ENCODE measurements around the gene MOBP.
"Not testable (repeated sequence)": the region's sequence is repeated elsewhere in the genome, so short reads cannot be mapped to it uniquely, and the experiment has no call there.

The MOBP gene

DNA sequence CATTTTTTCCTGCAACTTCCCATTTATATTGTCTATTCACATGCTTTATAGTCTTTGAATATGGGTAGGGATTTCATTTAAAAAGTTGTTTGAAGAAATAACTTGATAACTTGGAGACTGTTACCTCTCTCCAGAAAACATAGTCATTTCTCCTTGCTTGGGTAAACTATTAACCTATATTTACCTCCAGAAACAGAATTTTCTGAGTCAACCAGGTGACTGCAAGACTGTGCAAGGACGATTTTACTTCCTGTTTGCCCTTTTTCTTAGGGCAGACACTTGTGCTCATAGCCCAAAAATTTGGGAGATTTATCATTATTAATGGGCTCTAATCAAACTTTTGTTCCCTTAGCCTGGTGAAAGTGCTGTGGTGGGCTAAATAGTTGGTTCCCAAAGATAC lies 14.3 kb upstream of the MOBP start:
- DNase-seq: no peak

DNA sequence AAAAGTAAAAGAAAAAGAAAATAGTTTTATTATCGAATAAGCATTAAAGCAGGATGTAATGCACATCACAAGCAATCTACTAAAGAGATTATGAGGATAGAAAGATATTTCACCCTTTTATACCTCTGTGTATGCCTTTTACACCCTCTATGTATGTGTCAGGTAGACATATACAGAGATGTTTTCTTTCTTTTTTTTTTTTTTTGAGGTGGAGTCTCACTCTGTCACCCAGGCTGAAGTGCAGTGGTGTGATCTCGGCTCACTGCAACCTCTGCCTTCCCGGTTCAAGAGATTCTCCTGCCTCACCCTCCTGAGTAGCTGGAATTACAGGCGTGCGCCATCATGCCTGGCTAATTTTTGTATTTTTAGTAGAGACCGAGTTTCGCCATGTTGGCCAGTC lies 13.6 kb upstream of the MOBP start:
- DNase-seq: not testable (repeated sequence)

DNA sequence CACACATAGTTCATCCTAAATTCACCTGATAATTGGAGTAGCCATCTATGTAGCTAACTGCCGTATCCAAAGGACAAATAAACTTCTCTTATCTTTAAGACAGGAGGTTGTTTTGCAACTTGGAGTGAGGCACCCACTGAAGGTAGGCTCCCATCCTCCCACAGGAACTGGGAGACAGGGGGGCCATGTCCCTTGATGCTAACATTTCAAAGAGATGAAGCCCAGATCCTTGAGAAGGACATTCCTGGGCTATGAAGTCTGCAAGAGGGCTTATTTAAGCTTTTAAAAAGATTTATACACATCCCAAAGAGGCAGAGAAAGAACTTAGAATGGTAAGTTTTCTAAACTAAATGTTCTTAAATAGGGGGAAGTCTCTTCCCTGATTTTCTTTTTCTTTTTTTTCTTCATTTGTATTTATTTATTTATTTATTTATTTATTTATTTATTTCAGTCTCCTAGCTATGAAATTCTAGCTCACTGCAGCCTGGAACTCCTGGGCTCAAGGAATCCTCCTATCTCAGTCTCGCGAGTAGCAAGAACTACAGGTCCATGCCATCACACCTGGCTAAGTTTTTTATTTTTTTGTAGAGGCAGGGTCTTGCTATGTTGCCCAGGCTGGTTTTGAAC lies 12.8 kb upstream of the MOBP start:
- DNase-seq: no peak

DNA sequence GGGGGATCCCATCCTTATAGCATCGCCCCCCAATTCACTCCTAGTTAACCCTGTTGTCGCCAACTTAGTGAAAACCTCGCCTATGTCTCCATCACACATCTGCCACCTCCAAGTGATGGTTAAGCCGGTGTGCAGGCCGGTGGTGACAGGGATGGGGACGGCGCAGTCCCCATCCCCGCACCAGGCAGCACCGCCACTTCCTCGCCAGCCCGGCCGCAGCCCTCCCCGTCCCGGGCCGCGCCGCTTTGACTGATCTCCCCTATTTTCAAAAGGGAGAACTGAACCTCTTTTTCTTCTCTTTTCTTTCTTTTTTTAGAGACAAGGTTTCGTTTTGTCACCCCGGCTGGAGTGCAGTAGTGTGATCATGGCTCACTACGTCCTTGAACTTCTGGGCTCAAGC lies 11.3 kb upstream of the MOBP start:
- DNase-seq: no peak

DNA sequence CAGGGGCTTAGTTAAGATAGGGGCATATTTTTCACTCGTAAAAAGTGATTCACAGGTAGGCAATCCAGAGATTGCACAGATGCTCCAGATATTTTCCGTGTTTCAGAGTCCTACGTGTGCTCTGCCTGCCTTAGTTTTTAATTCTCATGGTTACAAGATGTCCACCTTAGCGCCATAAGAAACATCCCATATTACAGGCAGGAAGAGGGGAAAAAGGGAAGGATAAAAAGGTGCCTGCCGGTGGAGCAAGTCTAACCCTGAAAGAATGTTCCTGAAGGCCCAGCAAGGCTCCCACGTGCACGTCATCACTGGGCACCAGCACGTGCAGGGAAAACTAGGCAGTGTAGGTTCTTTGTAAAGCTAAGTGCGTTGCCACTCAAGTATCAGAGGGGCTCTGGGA lies 10.1 kb upstream of the MOBP start:
- DNase-seq: no peak

DNA sequence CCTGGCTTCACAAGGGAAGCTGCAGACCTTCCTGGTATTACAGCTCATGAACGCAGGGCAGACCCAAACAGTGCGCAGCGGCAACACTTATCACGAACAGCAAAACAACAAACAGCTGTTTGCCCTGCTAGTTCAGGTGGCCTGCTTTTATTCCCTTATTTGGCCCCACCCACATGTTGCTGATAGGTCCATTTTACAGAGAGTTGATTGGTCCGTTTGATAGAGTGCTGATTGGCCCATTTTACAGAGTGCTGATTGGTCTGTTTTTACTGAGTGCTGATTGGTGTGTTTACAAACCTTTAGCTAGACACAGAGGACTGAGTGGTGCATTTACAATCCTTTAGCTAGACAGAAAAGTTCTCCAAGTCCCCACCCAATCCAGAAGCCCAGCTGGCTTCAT lies 8.9 kb upstream of the MOBP start:
- not testable (repeated sequence) for DNase-seq

DNA sequence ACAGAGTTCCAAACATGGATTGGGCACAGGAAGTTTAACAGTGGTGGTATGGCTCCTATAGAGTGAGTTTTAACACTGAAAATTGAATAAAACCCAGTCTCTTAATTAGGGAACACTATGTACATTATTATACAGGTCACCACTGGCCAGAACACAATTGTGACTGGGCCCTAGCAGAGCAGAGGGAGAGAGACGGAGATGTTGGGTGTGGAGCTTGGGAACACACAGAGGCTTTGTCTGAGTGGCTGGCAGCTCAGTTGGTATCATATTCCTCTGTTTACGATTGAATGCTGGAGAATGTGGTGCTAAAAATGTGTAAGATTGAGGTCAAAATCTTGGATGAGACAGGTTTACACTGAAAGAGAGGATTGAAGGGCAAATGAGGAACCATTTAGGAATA lies 6.8 kb upstream of the MOBP start:
- DNase-seq: no peak

DNA sequence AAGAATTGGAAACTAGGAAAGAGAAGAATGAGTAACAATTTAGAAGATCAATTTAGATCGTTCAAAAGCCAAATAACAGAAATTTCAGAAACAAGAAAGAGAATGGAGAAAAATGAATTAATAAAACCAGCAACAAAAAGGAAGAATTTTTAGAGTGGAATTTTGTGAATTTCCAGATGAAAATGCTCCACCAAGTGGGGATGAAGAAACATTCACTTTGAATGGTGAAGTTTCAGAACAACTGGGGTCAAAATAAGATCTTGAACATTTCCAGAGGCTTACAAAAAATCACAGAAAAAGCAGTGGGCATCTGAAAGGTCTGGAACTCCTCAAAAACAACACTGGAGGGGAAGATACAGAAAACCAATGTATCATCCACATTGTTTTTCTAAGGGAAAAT lies 4.2 kb upstream of the MOBP start:
- DNase-seq: no peak

DNA sequence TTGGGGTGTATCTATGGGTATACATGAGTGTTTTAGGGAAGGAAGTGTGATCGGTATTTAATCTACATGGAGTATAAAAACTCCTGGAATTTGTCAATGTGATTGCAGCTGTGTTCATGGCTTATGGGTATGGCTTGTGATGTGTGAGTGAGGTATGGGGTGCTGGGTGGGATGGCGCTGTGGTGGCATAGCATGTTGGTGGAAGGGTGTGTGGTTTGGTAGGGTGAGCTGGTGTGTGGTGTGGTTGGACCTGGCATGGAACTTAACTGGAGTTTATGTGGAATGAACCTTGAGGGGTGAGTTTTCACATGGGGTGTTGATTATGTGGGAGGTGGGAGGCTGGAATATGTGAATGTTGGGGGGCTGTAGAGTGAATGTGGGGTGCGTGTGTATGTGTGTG lies 492 bp upstream of the MOBP start:
- no peak for DNase-seq

DNA sequence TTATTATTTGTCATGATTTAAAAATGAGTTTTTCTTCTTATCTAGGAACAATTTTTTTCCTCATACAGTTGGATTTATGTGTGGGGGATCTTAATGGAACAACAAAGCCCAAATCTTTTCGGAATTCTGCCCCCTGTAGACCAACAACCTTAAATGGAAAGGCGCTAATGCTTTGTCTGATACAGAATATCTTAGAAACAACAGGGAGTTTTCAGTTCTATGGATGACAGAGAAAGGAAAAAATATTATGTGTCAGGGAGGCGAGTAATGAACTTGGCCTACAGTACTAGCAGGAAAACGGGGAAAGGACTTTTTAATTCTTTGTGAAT lies 592 bp downstream of the MOBP start:
- no peak for DNase-seq

DNA sequence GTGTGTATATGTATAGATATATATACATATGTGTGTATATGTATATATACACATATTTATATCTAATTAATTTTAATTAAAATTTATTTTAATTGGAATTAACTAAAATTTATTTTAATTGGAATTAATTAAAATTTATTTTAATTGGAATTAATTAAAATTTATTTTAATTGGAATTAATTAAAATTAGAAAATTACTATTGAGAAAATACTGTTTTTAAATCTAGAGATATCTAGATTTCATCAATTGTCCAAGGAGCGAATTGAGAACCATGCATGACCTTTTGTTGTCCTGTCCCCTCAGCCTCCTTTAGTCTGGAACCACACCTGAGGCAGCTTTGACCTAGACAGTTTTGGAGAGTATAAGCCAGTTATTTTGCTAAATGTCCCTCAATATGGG lies 1.8 kb downstream of the MOBP start:
- DNase-seq: no peak

DNA sequence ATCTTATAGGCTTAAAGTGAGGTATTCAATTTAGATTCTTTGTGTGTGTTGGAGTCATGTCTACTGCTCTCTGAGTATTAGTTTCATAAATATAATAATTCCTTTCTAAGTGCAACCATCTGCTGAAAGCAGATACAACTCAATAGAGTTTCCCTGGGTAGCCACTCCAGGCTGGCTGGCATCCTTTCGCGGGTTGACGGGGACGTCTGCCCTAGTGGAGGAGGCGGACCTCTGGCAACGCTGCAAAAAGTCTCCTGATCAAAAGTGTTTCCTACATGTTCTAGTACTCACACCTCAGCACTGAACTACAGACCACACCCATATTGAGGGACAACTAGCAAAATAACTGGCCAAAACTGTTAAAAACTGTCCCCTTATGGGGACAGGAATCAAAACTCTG lies 2.5 kb downstream of the MOBP start:
- no peak for DNase-seq

DNA sequence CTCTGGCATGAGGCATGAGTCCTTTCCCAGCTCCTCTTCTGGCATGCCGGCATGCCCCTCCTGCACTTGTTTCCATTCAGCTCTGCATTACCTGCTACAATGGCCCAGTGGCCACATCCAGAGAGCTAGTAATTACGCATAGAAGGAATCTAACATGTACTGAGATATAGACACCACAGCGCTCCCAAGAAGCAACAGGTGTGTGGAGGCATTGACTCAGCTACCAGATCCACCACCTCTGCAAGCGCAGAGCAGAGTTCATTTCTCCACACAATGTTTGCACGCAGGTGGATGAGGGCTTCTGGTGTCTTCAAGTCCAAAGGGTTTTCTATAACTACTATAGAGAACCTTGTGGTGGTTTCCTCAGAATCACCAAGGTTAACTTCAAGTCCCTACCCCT lies 4.2 kb downstream of the MOBP start:
- DNase-seq: no peak

DNA sequence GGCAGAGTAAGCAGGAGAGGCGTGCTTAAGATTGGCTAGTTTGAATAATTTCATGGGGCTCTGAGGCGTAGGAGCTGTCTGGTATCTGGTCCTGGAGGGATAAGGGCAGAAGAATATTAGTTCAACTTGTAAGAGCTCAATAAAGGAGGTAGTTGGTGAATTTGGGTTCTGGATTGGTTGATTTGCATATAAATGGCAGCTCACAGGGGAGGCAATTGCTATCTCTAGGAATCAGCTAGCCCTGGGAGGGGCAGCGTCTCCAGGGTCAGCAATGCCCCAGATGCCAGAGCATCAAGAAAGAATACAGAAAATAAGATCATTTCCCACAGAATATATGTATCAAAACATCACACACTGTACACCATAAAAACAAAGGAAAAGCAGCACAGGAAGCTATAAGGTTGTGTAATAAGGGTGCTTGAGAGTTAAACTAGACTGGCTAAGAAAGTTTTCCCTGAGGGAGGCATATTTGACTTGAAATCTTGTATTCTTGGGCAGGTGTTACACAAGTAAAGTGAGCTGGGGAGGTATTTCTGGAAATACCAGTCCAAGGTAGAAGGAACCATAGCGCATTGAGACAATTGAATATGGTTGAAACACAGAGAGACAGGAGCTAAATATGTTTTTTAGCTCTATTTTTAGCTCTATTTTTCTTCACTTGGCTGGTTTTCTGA lies 6.1 kb downstream of the MOBP start:
- no peak for DNase-seq

DNA sequence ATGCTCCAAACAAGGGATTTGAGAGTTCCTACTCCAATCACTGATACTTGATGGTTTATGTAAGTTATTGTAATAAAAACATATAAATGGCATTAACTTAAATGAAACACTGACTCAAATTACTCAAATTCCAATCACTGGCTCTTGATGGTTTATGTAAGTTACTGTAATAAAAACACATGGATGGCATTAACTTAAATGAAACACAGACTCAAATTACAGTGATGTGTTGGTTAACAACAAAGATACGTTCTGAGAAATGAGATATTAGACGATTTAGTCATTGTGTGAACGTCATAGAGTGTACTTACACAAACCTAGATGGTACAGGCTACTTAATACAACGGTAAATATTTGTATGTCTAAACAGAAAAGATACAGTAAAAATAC lies 6.6 kb downstream of the MOBP start:
- no peak for DNase-seq

DNA sequence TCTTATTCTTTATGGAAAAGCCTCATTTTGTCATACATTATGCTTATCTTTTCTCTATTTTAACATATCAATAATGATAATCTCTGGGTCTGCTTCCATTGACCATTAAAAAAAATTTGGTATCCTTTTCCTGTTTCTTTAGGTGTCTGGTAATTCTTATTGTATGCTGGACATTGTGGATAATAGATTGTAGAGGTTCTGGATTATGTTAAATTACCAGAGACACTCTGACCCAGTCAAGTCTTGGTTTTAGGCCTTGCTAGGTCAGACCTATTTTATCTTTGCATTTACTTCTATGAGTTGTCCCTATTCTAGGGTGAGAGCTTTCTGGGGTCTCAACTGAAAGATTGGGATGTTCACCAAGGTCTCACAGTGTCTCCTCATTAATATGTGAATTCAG lies 9.3 kb downstream of the MOBP start:
- no peak for DNase-seq

DNA sequence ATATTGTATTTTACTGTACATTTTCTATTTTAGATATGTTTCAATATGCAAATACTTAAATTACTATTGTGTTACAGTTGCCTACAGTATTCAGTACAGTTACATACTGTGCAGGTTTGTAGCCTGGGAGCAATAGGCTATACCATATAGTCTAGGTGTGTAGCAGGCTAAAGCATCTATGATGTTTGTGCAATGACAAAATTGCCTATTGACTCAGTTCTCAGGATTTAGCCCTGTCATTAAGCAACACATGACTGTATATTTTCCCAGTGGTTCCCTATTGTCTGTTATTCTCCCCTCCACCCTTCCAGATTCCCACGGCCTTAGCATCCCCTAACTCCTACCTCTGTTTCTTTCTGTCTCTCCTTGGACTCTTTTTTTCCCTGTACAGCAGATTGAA lies 10.7 kb downstream of the MOBP start:
- no peak for DNase-seq

DNA sequence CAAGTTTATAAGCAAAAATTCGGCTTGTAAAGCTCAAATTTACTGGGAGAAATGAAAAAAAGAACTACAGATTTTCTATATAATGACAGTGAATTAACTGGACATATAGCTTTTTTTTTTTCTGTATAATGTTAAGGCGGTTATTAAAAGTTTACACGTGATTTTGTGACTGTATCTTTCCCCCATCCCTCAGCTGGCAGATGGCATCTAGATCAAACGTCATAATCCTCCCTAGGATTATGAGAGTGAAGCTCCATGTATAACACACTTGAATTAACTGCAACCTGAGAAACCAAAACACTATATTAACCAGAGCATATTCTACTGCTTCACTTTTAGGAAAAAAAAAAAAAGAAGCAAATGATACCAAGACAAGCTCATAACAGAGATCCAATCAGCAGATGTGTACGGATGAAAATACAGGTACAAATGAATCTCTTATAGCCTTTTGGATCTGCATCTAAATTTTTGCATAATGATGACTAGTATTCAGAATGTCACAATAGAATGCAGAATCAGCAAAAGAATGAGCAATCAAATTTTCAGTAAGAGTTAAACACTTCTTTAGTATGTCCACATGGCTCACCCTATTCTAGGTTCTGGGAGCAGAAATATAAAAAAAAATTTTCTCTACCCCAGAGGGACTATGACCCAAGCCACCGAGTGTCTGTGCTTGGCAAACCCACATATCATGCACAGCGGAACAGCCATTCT lies 12.4 kb downstream of the MOBP start:
- no peak for DNase-seq

DNA sequence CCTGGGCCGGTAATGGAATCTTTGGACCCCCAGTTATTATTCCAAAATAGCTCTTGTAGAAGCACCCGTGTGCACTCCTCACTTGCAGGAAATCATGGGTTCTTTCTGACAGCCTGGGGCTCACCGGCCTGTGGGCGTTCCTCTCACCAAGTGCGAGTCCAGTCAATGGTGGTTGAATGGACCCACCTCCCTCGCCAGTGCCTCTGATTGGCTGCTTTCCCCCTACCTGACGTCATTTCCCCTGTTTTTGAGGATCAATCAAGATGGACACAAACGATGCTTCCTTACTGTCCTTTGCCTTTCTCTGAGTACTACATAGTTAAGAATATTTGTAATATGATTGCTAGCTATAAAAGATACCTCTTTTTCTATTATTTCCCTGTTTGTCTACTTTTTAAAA lies 18.1 kb downstream of the MOBP start:
- DNase-seq: no peak

DNA sequence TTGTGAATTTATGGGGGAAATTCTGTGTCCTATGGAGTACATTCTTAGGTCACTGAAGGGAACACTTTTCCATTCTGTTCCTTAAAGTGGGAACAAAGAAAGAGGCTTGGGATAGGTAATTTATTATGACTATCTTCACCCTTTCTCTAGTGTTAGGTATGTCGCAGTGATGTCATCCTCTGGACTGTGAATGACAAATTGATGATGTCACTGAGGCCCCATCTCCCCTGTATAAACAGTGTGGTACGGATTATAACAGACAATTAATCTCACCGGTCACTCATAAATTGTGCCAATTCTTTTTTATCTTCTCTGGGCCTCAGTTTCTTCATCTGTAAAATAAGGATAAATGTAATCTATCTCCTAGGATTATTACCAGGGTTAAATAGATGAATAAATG lies 23.5 kb downstream of the MOBP start:
- no peak for DNase-seq

DNA sequence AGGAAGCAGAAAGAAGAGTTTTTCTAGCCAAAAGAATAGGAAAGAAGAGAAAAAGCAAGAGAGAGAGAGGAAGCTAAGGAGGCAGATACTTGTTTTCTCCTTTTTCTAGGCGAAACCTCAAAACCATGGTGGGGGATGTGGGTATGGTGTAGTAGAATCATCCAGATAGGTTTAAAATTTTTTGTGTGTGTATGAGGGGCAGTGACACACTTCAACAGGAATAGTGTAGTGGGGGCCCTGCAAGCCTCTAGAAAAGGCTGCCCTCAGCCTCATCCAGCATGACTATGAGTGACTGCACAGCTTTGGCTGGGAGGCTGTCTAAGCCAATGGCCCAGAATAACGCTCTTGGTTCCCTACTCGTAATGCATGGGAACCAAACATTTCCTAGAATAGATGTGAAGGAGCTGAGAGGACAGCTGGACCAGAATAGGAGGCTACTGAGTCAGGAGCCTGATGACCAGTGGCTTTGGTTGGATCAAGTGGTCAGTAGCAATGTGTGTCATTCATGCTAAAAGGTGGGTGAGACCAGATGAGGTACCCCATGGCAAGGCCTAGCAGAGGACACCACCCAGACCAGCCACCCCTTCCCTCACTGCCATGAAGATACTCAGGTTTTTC lies 24.4 kb downstream of the MOBP start:
- DNase-seq: no peak

DNA sequence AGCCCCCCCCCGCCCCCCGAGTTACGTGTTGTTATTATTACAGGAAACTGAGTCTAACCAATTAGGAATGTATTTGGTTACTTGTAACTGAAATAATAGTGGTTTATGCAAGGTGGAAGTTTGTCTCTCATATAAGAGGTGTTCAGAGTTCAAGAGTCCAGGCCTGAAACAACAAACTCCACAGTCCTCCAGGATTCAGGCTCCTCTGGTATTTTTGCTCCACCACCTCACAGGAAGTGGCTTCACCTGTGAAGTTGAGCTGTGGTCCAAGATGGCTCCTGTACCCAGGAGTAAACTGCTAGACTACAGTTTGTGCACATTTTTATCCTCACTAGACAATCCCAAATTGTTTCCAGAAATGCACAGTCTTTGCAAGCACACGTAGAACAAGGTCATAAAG lies 27.3 kb downstream of the MOBP start:
- DNase-seq: no peak

DNA sequence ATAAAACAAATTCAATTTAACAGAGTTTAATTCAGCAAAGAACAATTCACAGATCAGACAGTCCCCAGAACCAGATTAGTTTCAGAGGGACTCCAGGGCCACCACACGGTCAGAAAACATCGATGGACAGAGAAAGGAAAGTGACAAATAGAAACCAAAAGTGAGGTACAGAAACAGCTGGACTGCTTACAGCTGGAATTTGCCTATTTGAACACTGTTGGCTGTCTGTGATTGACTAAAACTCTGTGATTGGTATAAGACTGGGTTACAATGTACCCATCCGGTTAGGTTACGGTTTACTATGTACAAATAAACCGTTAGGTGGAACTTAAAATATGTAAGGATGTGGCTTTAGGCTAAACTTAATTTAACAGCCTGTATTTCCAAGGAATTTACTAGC lies 30.3 kb downstream of the MOBP start:
- no peak for DNase-seq

DNA sequence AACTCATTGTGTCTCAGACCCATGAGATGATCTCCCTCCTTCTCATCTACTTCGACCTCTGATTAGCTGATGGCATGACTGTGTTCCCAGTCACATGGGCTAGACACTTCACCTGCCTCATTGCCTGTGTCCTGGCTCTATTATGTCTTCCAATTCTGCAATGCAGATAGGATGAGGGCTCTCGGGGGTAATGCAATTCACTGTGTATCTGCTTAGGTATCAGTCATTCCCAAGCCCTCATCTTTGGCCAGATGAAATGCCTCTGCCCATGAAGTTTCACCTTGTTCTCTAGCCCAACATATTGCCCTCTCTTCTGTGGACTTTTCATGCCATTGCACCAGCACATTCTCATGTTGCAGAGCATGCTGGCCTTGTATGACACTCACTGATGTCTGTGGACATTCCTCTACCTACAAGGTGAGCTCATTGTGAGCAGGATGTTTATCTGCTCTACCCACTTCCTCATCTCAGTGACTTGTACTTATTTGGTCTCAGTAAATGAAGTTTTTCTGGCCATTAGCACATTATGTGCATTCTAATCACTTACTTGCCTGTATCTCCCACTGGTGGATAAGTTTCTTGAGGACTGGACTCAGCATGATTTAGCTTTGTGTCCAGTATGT lies 32.3 kb downstream of the MOBP start:
- DNase-seq: no peak
